Loucy (cell line): Measurements from ENCODE around the gene CPOX.

Experiments used
- CTCF ChIP-seq: fragments of 200-600 bp; sonication (generic); conservative IDR thresholded peaks from 2 replicates; pipeline ENCODE4 v1.5.1; 2014; ENCODE audit warnings: mild to moderate bottlenecking, antibody characterized with exemption, low read length
- EZH2phosphoT487 ChIP-seq: fragments of 200-600 bp; IDR thresholded peaks from 2 replicates; pipeline ENCODE4 v1.6.1; 2018; ENCODE audit warnings: antibody characterized with exemption, mild to moderate bottlenecking, moderate library complexity, borderline replicate concordance

GRCh38 chr3:98550833-98551232 lies 42.6 kb downstream of the CPOX start:
- TF ChIP-seq CTCF (no peak), EZH2phosphoT487 (no peak)
